HG03175 (cell line): ENCODE measurements around the gene VASP.

ENCODE experiments used
- ATAC-seq: cut with Tn5 transposase; IDR thresholded peaks from one replicate; pipeline ENCODE4 v1.9.1; 2021; ENCODE audit warnings: mild to moderate bottlenecking, moderate library complexity; ENCODE audit not compliant: unreplicated experiment

The VASP gene

GRCh38 chr19:45547965-45548609 is 40.8 kb downstream of the VASP start:
- ATAC-seq = no peak

GRCh38 chr19:45553464-45553863 is 46.2 kb downstream of the VASP start:
- no peak for ATAC-seq

GRCh38 chr19:45554481-45554880 is 47.2 kb downstream of the VASP start:
- ATAC-seq = no peak

- ATAC-seq = no peak
Measured at GRCh38 chr19:45556835-45557234, 49.6 kb downstream of the VASP start.

- ATAC-seq = no peak
Measured at GRCh38 chr19:45558399-45558878, 51.2 kb downstream of the VASP start.

GRCh38 chr19:45560038-45560437 is 52.8 kb downstream of the VASP start:
- ATAC-seq = no peak

- no peak for ATAC-seq
Measured at GRCh38 chr19:45560686-45561085, 53.4 kb downstream of the VASP start.

GRCh38 chr19:45564131-45564780 is 57.0 kb downstream of the VASP start:
- ATAC-seq = no peak

GRCh38 chr19:45567609-45568008 is 60.3 kb downstream of the VASP start:
- no peak for ATAC-seq

- no peak for ATAC-seq
Measured at GRCh38 chr19:45568732-45569131, 61.5 kb downstream of the VASP start.

- no peak for ATAC-seq
Measured at GRCh38 chr19:45569619-45570421, 62.5 kb downstream of the VASP start.

- ATAC-seq = no peak
Measured at GRCh38 chr19:45571457-45572220, 64.4 kb downstream of the VASP start.

- no peak for ATAC-seq
Measured at GRCh38 chr19:45574526-45574925, 67.2 kb downstream of the VASP start.

GRCh38 chr19:45575216-45575615 is 67.9 kb downstream of the VASP start:
- no peak for ATAC-seq
